NT2/D1 (cell line): Measurements from ENCODE around the gene LGI2.

Source experiments
- SUZ12 ChIP-seq: IDR thresholded peaks from 2 replicates; pipeline ENCODE4 v1.6.1; 2011; ENCODE audit not compliant: insufficient read length, insufficient read depth; ENCODE audit errors: extremely low read depth
- YY1 ChIP-seq: IDR thresholded peaks from 2 replicates; pipeline ENCODE4 v1.6.1; 2011; ENCODE audit not compliant: insufficient read length, insufficient read depth
- ZNF274 ChIP-seq: IDR thresholded peaks from 2 replicates; pipeline ENCODE4 v1.6.1; 2011; ENCODE audit warnings: mild to moderate bottlenecking, low read depth, low read length

DNA sequence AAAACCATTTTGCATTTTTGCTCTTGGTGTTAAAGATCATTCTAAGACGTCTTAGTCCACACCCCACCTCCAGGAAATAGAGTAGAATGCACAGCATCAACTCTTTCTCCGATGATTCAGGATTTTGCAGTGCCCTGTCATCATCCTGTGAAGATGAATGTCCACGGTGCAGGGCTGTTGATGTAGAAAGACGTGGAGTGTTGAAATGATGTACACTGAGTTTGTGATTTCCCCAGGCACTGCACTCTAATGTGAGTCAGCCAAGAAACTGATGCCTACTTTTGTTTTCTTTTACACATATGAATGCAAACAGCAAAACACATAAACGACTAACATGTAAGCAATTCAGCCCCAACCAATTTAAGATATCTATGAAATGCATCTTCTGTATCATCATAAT, 10.5 kb downstream of the LGI2 start:
- TF ChIP-seq YY1 (no peak), ZNF274 (no peak), SUZ12 (no peak)
